Fibroblast of pulmonary artery (primary cell): ENCODE results near the gene SCN3B.

Source experiments
- DNase-seq: peaks from one replicate; pipeline ENCODE4 v3.0.0-alpha.2; 2010; ENCODE audit warnings: low read depth
- H3K4me3 ChIP-seq: replicated peaks from 2 replicates; pipeline ENCODE4 v1.5.1; 2011; ENCODE audit warnings: low read depth, mild to moderate bottlenecking, control low read depth, low read length, moderate library complexity
- CTCF ChIP-seq: IDR thresholded peaks from 2 replicates; pipeline ENCODE4 v1.5.1; 2011; ENCODE audit warnings: mild to moderate bottlenecking, control low read depth, low read length, inconsistent platforms; ENCODE audit errors: missing control alignments

SCN3B gene

DNA sequence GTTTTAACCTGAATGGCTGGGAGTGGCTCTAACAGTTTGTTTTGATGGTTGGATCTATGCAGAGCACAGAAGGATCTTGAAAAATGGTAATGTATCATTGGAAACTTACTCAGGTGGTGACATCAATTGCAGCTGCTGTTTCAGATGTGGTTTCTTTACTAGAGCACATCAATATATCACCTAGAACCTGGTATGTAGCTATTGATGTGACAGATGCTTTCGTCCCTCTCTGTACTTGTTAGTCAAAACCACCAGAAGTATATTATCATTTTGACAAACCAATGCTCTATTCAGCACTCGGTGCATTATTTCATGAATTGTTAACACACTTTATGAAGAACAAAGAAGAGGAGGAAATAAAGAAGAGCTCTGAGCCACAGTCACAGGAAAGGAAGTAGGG is 26.6 kb upstream of the SCN3B start:
- no peak for DNase-seq
- TF ChIP-seq CTCF = no peak
- no peak overlapping the region for H3K4me3 ChIP-seq

DNA sequence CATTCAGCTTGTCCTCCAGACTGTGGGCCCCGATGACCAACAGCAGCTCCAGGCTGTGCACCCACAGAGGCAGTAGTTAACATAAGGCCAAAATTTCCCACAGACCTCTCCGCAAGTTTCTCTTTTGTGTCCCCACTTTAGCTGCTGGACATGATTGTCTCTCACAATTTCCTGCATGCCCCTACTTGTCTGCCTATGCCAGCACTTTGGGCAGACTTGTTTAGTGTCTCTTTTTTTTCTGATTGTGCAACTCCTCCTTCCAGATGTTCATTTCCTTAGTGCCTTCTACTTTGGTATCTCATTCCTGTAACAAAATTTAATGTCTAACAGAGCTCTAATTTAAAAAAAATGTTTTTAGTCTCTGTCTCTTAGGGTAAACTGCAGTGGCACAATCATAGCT is 23.8 kb upstream of the SCN3B start:
- TF ChIP-seq CTCF = no peak
- H3K4me3 ChIP-seq = no peak overlapping the region
- DNase-seq = no peak

GRCh38 chr11:123677510-123677909 is 23.1 kb upstream of the SCN3B start:
- no peak for DNase-seq
- no peak overlapping the region for H3K4me3 ChIP-seq
- no peak for TF ChIP-seq CTCF

DNA sequence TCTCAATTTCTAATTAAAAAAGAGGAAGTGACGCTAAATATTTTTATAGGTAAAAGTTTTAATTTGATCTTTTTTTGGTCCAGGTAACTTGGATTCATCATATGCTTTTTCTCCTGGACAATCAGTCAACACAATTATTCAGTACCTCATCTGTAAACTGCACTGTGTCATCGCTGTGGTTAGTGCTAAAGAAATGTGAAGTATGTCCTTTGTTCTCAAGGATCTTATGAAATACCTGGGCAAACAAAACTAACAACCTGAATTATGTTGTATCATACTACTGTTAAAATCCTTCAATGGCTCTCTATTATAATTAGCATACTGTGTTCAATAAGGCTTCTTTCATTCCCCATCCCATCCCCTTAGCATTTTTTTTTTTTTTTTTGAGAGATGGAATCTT is 19.9 kb upstream of the SCN3B start:
- TF ChIP-seq CTCF = no peak
- no peak for DNase-seq

DNA sequence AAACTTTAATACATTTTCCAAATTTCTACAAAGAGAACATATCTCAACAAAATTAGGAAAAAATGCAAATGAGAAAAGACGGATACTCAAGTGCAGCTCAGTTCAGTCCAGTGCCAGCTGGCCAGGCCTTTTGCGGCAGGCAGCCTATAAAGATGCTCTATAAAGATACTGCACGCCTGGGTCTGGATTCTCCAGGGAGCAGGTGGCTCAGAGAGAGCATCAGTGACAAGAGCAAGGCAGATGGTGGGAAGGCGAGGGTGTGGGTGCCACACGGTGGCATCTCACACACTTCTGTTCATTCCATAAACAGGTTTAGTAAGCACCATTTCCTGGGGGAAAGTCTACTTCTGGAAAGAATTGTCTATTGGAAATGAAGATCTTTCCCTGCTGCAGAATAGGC is 18.1 kb upstream of the SCN3B start:
- no peak for DNase-seq
- TF ChIP-seq CTCF = no peak
- H3K4me3 ChIP-seq = no peak overlapping the region

More for the DNA sequence above, 19.9 kb upstream of the SCN3B start:
- no peak overlapping the region for H3K4me3 ChIP-seq

- no peak for TF ChIP-seq CTCF
- DNase-seq = no peak
- no peak overlapping the region for H3K4me3 ChIP-seq
Observed at GRCh38 chr11:123671534-123671933, 17.1 kb upstream of the SCN3B start.

- H3K4me3 ChIP-seq = no peak overlapping the region
- TF ChIP-seq CTCF = no peak
- DNase-seq = no peak
Observed at GRCh38 chr11:123670081-123670480, 15.7 kb upstream of the SCN3B start.
